HG03432 (cell line): ENCODE results near the gene FRAT1.
"Not testable (repeated sequence)": the region's sequence is repeated elsewhere in the genome, so short reads cannot be mapped to it uniquely, and the experiment has no call there.

ENCODE experiments used
- ATAC-seq: cut with Tn5 transposase; IDR thresholded peaks from one replicate; pipeline ENCODE4 v1.9.1; 2021; ENCODE audit warnings: mild to moderate bottlenecking, moderate library complexity; ENCODE audit not compliant: unreplicated experiment

Gene FRAT1

DNA sequence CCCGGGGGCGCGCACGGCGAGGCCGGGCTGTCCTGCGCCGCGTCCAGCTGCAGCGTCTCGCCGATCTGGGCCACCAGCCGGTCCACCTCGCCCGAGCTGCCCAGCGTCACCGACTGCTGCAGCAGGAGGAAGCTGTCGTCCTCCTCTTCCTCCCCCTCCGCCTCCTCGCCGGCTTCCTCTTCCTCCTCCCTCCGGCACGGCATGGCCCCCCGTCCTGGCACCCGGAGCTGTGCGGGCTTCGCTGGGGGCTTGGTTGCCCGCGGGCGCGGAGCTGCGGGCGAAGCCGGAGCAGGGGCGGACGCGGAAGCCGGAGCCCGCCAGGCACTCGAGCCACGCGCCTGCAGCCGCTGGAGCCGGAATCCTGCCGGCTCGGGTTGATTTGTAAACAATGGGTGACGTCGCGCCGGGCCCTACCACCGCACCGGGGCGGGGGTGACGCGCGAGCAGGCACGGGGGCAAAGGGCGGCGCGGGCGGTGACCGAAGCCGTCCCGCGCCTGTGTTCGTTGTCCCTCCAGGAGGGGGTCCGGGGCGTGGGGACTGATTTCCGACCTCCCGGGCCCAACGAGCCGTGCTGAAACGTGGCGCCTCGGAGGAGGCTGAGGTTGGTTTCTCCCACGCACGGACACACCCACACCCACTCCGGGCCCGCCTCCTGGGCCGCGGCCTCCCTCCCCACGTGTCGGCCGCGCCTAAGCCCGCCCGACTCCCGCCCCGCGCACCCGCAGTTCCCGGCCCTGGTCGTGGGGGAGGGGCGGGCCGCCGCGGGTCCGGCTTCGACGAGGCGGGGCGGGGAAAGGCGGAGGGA, 15.5 kb downstream of the FRAT1 start, which contains the start of gene FRAT2:
TSS of gene FRAT2 (minus strand) at position 360 of the 806 bp plus-strand sequence. CDS start at position 203, 157 bp downstream.
- ATAC-seq: peak; percentile 90

- no peak for ATAC-seq
These were observed 16.1 kb downstream of the FRAT1 start for GRCh38 chr10:97335188-97335619.

DNA sequence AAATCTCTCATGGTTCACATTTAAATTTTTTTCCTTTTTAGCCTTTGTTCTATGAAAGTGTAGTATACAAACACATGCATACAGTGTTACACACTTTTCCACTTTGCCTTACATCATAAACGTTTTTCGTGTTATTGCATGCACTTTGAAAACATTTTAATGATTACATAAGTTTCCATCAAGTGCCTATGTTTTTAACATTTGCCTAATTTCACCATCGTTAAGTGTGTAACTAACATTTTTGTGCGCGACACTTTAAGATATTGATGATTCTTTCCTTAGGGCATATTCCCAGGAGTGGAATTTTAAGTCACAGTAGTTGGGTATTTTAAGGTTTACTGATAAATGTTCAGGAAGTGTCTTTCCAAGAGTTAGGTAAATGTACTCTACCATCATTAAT, 16.9 kb downstream of the FRAT1 start:
- ATAC-seq: no peak

DNA sequence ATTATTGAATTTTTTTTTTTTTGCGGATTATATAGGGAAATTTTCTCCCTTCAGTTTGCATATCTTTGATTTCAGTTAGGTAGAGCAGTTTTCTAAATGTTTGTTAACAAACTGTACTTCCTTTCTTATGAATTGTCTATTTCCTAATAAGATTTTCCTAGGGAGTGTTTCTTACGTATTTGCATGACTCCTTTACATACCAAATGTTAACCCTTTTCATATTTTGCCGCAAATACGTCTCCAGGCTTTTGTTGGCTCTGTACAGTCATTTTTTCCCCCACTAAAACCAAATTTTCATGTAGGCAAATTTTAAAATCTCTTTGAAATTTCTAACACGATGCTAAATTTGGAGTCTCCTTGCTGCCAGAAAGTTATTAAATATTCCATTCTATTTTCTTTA, 17.4 kb downstream of the FRAT1 start:
- no peak for ATAC-seq

- ATAC-seq: no peak
These were observed 18.1 kb downstream of the FRAT1 start for GRCh38 chr10:97336942-97337831.

DNA sequence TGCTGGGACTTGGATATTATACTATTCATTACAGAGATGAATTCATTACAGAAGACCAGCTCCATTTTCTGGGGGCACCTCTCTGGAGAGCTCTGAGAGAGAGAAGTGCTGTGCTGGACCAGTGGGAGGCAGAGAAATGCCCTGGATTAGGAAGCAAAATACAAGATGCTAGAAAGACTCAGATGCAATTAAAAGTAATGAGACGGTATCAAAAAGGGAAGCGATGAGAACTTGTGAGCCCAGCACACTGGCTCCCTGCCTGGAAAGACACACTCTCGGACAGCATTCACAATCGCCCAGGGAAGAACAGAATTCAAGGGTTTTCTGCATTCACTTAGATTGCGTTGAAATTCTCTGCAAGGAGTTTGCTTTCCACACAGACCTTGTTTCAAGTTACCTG, 19.0 kb downstream of the FRAT1 start:
- ATAC-seq: no peak

DNA sequence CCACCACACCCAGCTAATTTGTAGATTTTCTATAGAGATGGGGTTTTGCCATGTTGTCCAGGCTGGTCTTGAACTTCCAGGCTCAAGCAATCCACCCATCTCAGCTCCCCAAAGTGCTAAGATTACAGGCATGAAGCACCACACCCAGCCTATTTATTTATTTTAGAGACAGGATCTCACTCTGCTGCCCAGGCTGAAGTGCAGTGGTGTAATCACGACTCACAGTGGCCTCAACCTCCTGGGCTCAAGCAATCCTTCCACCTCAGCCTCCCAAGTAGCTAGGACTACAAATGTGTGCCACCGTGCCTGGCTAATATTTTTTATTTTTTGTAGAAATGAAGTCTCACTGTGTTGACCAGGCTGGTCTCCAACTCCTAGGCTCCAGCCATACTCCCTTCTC, 22.3 kb downstream of the FRAT1 start:
- ATAC-seq: no peak

DNA sequence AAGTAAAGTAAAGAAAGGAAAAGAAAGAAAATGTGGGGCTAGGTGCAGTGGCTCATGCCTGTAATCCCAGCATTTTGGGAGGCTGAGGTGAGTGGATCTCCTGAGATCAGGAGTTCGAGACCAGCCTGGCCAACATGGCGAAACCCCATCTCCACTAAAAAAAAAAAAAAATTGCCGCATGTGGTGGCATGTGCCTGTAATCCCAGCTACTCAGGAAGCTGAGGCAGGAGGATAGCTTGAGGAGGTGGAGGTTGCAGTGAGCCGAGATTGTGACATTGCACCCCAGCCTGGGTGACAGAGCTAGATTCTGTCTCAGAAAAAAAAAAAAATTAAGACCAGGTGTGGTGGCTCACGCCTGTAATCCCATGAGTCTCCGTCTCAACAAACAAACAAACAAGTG, 24.6 kb downstream of the FRAT1 start:
- ATAC-seq: not testable (repeated sequence)

- ATAC-seq: no peak
These were observed 28.2 kb downstream of the FRAT1 start for GRCh38 chr10:97347317-97347716.

DNA sequence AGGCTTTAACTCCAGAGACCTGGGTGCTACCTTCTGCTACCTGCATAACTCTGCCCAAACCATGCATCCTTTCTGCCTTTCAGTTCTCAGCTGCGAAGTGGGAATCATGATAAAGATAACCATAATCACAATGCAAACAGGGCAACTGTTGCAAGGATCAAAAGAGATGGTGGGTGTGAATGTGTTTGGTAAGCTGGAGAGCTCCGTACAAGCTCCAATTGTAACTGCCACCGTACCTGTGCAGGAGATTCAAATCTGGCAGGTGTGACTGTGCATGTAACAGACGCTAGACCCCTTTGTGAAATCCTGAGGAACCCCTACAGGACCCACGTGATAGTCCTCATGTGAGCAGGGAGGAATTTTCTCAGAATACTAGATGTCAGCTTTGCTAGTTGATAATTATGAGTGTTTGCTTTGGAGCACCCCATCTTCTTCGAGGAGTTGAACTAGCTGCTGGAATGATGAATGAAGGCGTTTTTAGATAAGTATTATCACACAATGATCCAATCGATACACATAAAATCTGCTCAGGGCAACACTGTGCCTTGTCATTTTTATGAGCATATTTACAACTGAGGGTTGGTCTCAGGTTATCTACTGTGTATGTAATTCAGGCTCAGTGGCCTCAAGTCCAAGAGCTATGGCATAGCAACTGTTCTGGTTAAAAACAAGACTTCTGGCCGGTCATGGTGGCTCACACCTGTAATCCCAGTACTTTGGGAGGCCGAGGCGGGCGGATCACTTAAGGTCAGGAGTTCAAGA, 30.9 kb downstream of the FRAT1 start:
- no peak for ATAC-seq

GRCh38 chr10:97353945-97354344, 34.9 kb downstream of the FRAT1 start:
- no peak for ATAC-seq

GRCh38 chr10:97355571-97355975, 36.5 kb downstream of the FRAT1 start:
- ATAC-seq: no peak

- ATAC-seq: no peak
These were observed 37.3 kb downstream of the FRAT1 start for GRCh38 chr10:97356318-97356914.

GRCh38 chr10:97356918-97357317, 37.8 kb downstream of the FRAT1 start:
- no peak for ATAC-seq

- no peak for ATAC-seq
These were observed 39.3 kb downstream of the FRAT1 start for GRCh38 chr10:97358349-97358748.

DNA sequence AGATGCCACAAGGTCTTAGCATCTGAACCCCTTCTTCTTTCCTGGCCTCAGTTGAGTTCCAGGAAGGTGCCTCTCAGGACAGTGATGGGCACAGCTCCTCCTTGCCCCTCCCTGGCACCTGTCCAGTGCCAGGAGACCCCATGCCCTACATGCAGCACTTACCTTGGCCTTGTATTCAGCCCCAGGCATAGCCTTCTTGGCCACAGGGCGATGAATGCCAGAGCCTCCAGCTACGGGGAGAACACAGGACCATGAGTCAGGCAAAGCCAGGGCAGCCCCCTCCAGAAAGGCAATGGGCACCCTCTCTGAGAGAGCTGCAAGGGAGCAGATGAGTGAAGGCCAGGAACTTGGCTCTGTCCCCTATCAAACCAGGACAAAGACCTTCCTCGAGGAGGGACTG, 39.7 kb downstream of the FRAT1 start:
- no peak for ATAC-seq

DNA sequence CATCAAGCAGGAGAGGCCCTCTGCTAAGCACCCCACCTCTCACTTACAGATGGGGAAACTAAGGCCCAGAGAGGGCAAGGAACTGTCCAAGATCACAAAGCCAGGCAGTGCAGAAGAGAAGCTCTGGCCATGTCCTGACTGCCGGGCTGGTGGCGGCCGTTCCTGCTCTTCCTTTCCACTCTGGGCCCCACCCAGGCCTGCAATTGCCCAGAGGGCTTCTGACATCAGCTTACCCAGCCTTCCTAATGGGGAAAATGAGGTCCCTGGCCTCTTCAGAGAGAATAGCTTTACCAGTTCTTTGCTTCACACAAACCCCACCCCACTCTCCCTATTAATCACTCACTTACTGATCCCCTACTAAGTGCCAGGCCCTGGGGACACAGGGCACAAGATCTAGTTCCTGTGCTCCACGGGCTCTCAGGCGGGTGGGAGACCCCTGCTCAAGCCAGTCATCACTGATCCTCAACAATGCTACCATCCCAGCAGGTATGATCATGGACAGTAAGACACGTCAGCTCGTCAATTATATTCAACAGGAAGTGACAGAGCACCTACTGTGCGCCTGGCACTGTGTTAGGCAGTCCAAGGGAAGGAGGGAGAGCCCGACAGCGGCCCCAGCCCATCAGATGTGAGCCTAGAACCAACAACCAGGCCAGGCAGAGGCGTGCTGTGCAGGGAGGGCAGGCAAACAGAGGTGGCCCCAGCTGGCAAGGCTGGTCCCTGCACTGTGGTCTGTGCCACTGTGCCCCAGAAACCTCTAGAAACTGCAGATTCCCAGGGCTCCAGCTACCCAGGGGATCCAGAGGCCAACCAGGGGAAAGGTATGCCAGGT, 41.9 kb downstream of the FRAT1 start:
- ATAC-seq: no peak

- ATAC-seq: no peak
These were observed 42.4 kb downstream of the FRAT1 start for GRCh38 chr10:97361537-97361901.

- no peak for ATAC-seq
These were observed 43.4 kb downstream of the FRAT1 start for GRCh38 chr10:97362310-97363033.
